HCT116 (cell line): ENCODE results near the gene ENHO. TPM values are rescaled to one million over a fixed set of nuclear protein-coding genes. Genes with fewer than 3 reads are reported as not detected.

Experiments
- ATAC-seq: fragments of 200-7000 bp; cut with Tn5 transposase; 2 replicates; pipeline ENCODE4 v1.9.1; 2020; ENCODE audit warnings: mild to moderate bottlenecking, moderate library complexity
- BruUV-seq: library from RNA; stranded (reverse); fragments of 400-500 nt; replicated peaks from 2 replicates; lab custom pipeline; 2021; lab: Mats Ljungman, UMichigan
- CTCF ChIA-PET: fragments of 300-600 bp; sonication (Branson Sonifier 250); formaldehyde crosslinking; loops from one replicate; lab custom pipeline; 2021; ENCODE audit warnings: antibody characterized with exemption; lab: Charles Lee
- POLR2A ChIA-PET: fragments of 300-600, 350-600 bp; sonication (Branson Sonifier 250); formaldehyde crosslinking; loops from one replicate; lab custom pipeline; 2021; ENCODE audit warnings: antibody characterized with exemption; lab: Charles Lee
- RAD21 ChIA-PET, 2 experiments: fragments of 300-600 bp; sonication (Branson Sonifier 250); formaldehyde crosslinking; loops; one replicate each; lab custom pipeline; 2023; ENCODE audit warnings: low total read pairs in 2 of 2; ENCODE audit not compliant: uncharacterized antibody in 2 of 2, unreplicated experiment in 2 of 2, low non-redundant PET in 1 of 2; lab: Charles Lee
- DNase-seq: peaks from one replicate; pipeline ENCODE4 v3.0.0-alpha.2; 2010; ENCODE audit warnings: low read depth, low spot score
- H2AFZ ChIP-seq: fragments of 200-600 bp; shearing (Covaris generic), sonication (generic); 2 replicates; pipeline ENCODE4 v1.6.1; 2017; ENCODE audit warnings: low read depth, mixed run types, mixed read lengths, antibody characterized with exemption, low read length; ENCODE audit not compliant: poor library complexity, severe bottlenecking
- H3K27ac ChIP-seq: 2 replicates; pipeline ENCODE4 v1.5.1; 2012; ENCODE audit warnings: low read depth, low read length
- H3K27me3 ChIP-seq: fragments of 200-600 bp; sonication (generic); 2 replicates; pipeline ENCODE4 v1.6.1; 2016; ENCODE audit warnings: mixed run types, low read length, mixed read lengths; ENCODE audit not compliant: insufficient read depth
- H3K36me3 ChIP-seq, 2 experiments: fragments of 200-500 bp in 1 of 2; fragments of 200-600 bp in 1 of 2; sonication (Bioruptor generic) in 1 of 2; sonication (generic) in 1 of 2; 2 replicates each; pipeline versions ENCODE4 v1.5.1 to v1.6.1; 2014 to 2016; ENCODE audit warnings: low read length in 2 of 2, inconsistent platforms in 1 of 2, mixed read lengths in 1 of 2, mixed run types in 1 of 2; ENCODE audit not compliant: insufficient read depth in 2 of 2, control insufficient read depth in 1 of 2
- H3K4me1 ChIP-seq, 2 experiments: fragments of 200-600 bp in 1 of 2; sonication (generic) in 1 of 2; 2 replicates each; pipeline versions ENCODE4 v1.5.1 to v1.6.1; 2012 to 2017; ENCODE audit warnings: low read length in 2 of 2, inconsistent platforms in 1 of 2, mild to moderate bottlenecking in 1 of 2, mixed read lengths in 1 of 2, mixed run types in 1 of 2, moderate library complexity in 1 of 2; ENCODE audit not compliant: insufficient read depth in 2 of 2, control insufficient read depth in 1 of 2
- H3K4me2 ChIP-seq: fragments of 200-600 bp; sonication (generic); 2 replicates; pipeline ENCODE4 v1.6.1; 2017; ENCODE audit warnings: mixed run types, low read length, mixed read lengths
- H3K4me3 ChIP-seq, 2 experiments: fragments of 200-600 bp in 1 of 2; sonication (generic) in 1 of 2; replicated peaks in 1 of 2; 2 replicates each; pipeline ENCODE4 v1.5.1; 2011 to 2016; ENCODE audit warnings: low read length in 2 of 2, control low read depth in 1 of 2, low read depth in 1 of 2, mild to moderate bottlenecking in 1 of 2, mixed read lengths in 1 of 2, mixed run types in 1 of 2
- H3K79me2 ChIP-seq: fragments of 200-600 bp; sonication (generic); 2 replicates; pipeline ENCODE4 v1.6.1; 2017; ENCODE audit warnings: mild to moderate bottlenecking, mixed run types, low read length, moderate library complexity, mixed read lengths; ENCODE audit not compliant: insufficient read depth
- H3K9ac ChIP-seq: fragments of 200-600 bp; sonication (generic); 2 replicates; pipeline ENCODE4 v1.6.1; 2016; ENCODE audit warnings: low read length, mixed read lengths
- H3K9me2 ChIP-seq: fragments of 200-600 bp; sonication (generic), shearing (Covaris generic); 2 replicates; pipeline ENCODE4 v1.6.1; 2017; ENCODE audit warnings: mixed run types, mild to moderate bottlenecking, moderate library complexity; ENCODE audit not compliant: insufficient read depth
- H3K9me3 ChIP-seq, 2 experiments: fragments of 200-500 bp in 1 of 2; fragments of 200-600 bp in 1 of 2; sonication (Bioruptor generic) in 1 of 2; sonication (generic) in 1 of 2; 2 replicates each; pipeline ENCODE4 v1.6.1; 2014 to 2017; ENCODE audit warnings: low read length in 2 of 2, mixed read lengths in 2 of 2, inconsistent platforms in 1 of 2, low read depth in 1 of 2, mild to moderate bottlenecking in 1 of 2, mixed run types in 1 of 2, moderate library complexity in 1 of 2; ENCODE audit not compliant: control insufficient read depth in 1 of 2, insufficient read depth in 1 of 2
- H4K20me1 ChIP-seq: fragments of 200-600 bp; sonication (generic), shearing (Covaris generic); 2 replicates; pipeline ENCODE4 v1.6.1; 2017; ENCODE audit warnings: mixed run types, mild to moderate bottlenecking, moderate library complexity; ENCODE audit not compliant: insufficient read depth
- CBX3 ChIP-seq: IDR thresholded peaks from 2 replicates; pipeline ENCODE4 v1.6.1; 2012; ENCODE audit warnings: low read depth
- EZH2 ChIP-seq: fragments of 200-600 bp; sonication (generic); IDR thresholded peaks from 2 replicates; pipeline ENCODE4 v1.6.1; 2017; ENCODE audit warnings: antibody characterized with exemption, mixed run types
- EZH2phosphoT487 ChIP-seq: fragments of 200-600 bp; IDR thresholded peaks from 2 replicates; pipeline ENCODE4 v1.6.1; 2018; ENCODE audit warnings: antibody characterized with exemption, borderline replicate concordance
- SIN3A ChIP-seq: IDR thresholded peaks from 2 replicates; pipeline ENCODE4 v1.6.1; 2012; ENCODE audit warnings: low read depth
- SP1 ChIP-seq: IDR thresholded peaks from 2 replicates; pipeline ENCODE4 v1.6.1; 2012; ENCODE audit warnings: low read depth
- SRF ChIP-seq: IDR thresholded peaks from 2 replicates; pipeline ENCODE4 v1.6.1; 2012; ENCODE audit warnings: low read depth
- TCF7L2 ChIP-seq: IDR thresholded peaks from 2 replicates; pipeline ENCODE4 v1.7.0; 2011; ENCODE audit warnings: borderline replicate concordance, inconsistent platforms; ENCODE audit not compliant: insufficient read depth, insufficient read length; ENCODE audit errors: extremely low read depth
- ZFX ChIP-seq: fragments of 450-650 bp; IDR thresholded peaks from 2 replicates; pipeline ENCODE4 v1.6.1; 2017
- intact Hi-C: fragments of 100-400 bp; cut with micrococcal nuclease; formaldehyde crosslinking; loops from 2 replicates; pipeline ENCODE4 v1.10.0; 2022
- total RNA-seq: library from RNA; stranded (reverse); gene quantifications from one replicate; pipeline ENCODE4 v1.2.1, GENCODE V29; 2021; ENCODE audit not compliant: unreplicated experiment

The ENHO gene
- total RNA-seq, 1 experiment from 2014 or later = 6.1 TPM

DNA sequence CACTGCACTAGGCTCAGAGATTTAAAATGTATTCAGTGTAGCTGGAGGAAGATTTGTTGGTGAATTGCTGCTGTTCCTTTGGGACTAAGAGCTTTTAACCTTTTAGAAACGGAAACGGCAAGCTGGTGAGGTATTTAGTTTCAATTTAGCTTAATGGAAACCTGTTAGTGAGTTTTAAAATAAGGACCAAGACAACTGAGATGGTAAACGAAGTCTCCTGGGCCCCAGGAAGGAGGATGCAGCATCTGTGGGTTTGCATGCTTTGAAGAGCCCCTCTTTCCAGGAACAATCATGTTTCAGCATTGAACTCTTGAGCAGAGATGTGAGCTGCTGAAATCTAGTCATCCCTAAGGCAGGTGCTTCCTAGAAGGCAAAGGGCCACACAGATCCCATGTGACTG lies 47.7 kb downstream of the ENHO start:
- ATAC-seq = no peak
- DNase-seq = no peak
- H3K27ac ChIP-seq = no peak overlapping the region
- RAD21 ChIA-PET = no interaction called here
- no peak for TF ChIP-seq SRF
- no peak for TF ChIP-seq EZH2phosphoT487
- TF ChIP-seq TCF7L2 = no peak
- TF ChIP-seq CBX3 = no peak
- TF ChIP-seq ZFX = no peak
- TF ChIP-seq SIN3A = no peak
- no peak for TF ChIP-seq SP1
- TF ChIP-seq EZH2 = no peak
- no peaks in the 10 kb centered on the region for H4K20me1 ChIP-seq
- POLR2A ChIA-PET = interaction anchor here (0.7 kb wide), 1 partner anchor 598 kb away, joined by 5 read pairs; the partner anchor contains the start of gene VCP
- no peaks in the 10 kb centered on the region for H3K9me2 ChIP-seq
- H3K4me1 ChIP-seq = no peaks in the 10 kb centered on the region
- intact Hi-C loops = no loop called here
- no peaks in the 10 kb centered on the region for H3K9me3 ChIP-seq
- no TSS peak for BruUV-seq
- CTCF ChIA-PET = no interaction called here
- H3K27me3 ChIP-seq = no peaks in the 10 kb centered on the region; the same call in 1 of the 2 replicates
- H3K36me3 ChIP-seq = no peaks in the 10 kb centered on the region
- no peaks in the 10 kb centered on the region for H3K79me2 ChIP-seq
- no peak overlapping the region for H2AFZ ChIP-seq
- H3K9ac ChIP-seq = no peak overlapping the region
- H3K4me2 ChIP-seq = no peak overlapping the region
- no peak overlapping the region for H3K4me3 ChIP-seq

Other genes with a start within 250 kb of the ENHO start
- 5.8 TPM for gene KIF24, start 193.7 kb downstream of the ENHO start, total RNA-seq
- 39.3 TPM for gene NUDT2, start 193.4 kb downstream of the ENHO start, total RNA-seq
- 8.5 TPM for gene MYORG, start 146.1 kb downstream of the ENHO start, total RNA-seq
- gene FAM219A, start 64.4 kb downstream of the ENHO start, total RNA-seq = 13.4 TPM
- 1.1 TPM for gene DNAI1, start 64.2 kb downstream of the ENHO start, total RNA-seq
- gene CNTFR, start 66.7 kb upstream of the ENHO start, total RNA-seq = not detected
- 51.1 TPM for gene RPP25L, start 89.1 kb upstream of the ENHO start, total RNA-seq
- gene DCTN3, start 97.5 kb upstream of the ENHO start, total RNA-seq = 64.0 TPM
- 0.42 TPM for gene ARID3C, start 106.1 kb upstream of the ENHO start, total RNA-seq
- 109 TPM for gene SIGMAR1, start 114.8 kb upstream of the ENHO start, total RNA-seq
- 28.2 TPM for gene GALT, start 123.7 kb upstream of the ENHO start, total RNA-seq
- gene IL11RA, start 129.2 kb upstream of the ENHO start, total RNA-seq = 10.6 TPM
- 1.0 TPM for gene CCL27, start 139.7 kb upstream of the ENHO start, total RNA-seq
- not detected for gene CCL19, start 168.3 kb upstream of the ENHO start, total RNA-seq
- 0.74 TPM for gene CCL21, start 187.1 kb upstream of the ENHO start, total RNA-seq